GM21786 (cell line): ENCODE results near the gene SLC6A11.

Experiments used
- ATAC-seq: cut with Tn5 transposase; IDR thresholded peaks from one replicate; pipeline ENCODE4 v1.9.1; 2021; ENCODE audit not compliant: unreplicated experiment

The SLC6A11 gene

DNA sequence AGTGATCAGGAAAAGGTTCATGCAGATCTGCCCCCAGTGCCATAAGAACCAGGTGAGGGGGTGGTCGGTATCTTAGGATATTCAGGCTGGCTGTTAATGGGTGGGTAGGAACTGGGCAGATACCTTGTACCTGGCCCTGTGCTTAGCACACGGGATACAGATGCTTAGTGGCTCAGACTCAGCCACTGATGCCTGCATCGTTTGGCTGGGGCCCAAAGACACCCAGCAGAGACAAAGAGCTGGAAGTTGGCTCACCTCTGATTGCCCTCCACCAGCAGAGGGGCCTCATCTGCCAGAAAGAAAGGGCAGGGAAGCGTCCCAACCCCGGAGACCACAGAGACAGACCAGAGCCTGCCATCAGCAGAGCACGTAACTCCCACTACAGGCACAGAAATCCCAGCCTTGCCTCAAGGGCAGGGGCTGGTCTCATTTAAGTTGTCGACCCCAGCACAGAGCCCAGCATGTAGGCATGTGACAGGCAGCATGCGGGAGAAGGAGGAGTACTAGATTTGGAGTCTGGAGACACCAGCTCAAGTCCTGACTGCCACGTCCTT lies 112.5 kb downstream of the SLC6A11 start:
- no peak for ATAC-seq

DNA sequence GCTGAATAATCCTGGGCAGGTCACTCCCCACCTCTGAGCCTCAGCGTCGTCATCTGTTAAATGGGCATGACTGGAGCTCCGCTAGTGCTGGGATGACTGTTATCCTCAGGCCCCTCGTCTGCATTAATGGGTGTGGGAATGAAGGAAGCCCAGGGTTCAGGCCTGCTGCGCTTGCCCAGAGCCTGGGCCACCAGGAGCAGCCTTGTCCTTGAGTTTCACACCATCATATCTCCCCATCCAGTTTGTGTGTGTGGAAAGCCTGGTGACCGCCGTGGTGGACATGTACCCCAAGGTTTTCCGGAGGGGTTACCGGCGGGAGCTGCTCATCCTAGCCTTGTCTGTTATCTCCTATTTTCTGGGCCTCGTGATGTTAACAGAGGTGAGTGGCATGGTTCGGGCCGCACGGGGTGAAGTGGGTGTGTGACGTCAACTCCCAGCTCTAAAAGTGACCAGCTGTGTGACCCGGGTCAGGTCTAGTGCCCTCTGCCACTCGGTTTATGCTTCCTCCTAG lies 113.0 kb downstream of the SLC6A11 start:
- no peak for ATAC-seq

DNA sequence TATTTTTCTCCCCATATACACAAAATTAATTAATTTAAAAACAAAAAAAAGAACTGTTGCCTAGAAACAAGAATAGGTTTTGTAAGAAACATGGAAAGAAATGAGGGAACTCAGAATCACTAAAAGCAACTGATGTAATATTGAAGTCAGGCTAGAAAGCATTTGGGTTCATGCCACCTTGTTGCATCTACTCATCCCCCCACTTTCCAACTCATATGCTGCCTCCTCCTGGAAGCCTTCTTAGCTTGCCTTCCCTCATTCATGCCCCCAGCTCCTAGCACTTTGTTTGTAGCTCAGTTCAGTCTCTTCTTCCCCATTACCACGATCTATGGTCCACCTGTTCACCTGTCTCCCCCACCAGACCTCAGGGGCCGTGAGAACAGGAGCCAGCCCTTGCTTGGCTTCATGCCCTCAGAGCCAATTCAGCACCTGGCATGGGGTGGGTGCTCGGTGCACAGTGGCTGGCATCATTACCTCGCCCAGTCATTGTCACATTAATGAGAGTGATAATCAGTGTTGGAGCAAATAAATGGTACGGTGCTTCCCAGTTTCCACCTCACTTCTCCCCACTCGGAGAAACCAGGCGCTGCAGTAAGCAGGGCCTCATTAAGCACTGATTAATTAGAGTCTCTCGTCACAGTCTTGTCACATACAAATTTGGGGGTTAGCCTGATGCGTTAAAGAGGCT lies 114.1 kb downstream of the SLC6A11 start:
- no peak for ATAC-seq

DNA sequence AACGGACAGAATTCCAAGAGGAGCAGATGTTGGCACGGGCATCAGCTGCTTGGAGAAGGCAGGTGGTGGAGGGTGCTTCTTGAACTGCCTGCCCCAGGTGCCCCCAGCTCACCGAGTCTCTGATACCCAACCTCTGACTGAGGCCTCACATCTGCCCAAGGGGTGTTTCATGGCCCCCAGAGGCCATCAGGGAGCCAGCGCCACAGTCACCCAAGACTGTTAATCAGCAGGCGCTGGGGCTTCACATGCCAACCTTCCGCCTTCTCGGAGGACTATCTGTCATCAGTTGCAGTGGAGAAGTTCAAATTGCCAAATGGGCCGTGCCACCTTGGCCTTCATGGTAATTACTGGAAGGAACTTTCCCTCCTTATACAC lies 114.6 kb downstream of the SLC6A11 start:
- no peak for ATAC-seq

DNA sequence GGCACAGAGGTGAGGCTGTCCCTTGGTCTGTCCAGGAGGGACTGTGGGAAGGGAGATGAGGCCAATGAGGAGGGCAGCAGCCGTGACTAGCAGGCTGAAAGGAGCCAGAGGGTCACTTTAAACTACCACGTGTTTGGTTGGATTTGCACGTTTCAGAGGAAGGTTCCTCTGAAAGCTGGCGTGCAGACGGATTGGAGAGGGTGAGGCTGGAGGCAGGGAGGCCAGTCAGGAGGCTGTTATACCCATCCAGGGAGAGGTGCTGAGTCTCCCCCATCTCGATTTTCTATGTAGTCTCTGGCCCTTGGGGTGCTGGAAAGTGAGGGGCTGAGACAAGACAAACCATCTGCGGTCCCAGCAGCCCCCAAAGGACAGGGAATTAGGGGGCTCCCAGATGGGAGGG lies 116.6 kb downstream of the SLC6A11 start:
- no peak for ATAC-seq

DNA sequence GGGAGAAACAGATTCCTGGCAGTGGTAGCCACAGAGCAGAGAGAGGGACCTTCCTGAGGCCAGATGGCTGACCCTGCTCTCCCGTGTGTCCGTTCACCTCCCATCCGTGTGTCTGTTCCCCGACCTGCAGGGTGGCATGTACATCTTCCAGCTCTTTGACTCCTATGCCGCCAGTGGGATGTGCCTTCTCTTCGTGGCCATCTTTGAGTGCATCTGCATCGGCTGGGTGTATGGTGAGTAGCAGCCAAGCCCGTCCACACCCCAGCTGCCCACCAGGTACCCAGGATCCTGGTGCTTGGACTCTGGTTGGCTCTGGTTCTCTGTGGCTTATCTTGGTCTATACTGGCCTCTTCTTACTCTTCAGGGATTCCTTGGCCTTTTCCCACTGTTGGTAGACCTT lies 117.0 kb downstream of the SLC6A11 start:
- no peak for ATAC-seq

DNA sequence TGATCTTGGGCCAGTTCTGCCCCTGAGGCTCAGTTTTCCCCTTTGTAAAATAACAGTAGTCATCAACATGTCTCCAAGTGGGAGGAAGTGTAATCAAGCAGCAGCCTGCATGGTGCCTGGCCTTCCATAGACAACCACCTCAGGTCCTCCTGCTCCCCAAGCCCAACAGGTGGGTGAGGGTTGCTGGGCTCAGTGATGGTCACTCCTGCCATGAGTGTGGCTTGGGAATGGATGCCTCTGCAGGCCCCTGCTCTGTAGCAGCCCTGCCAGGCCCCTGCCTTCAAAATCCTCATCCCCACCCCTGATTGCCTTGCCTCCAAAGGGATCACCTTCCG lies 117.4 kb downstream of the SLC6A11 start:
- ATAC-seq, result no peak

DNA sequence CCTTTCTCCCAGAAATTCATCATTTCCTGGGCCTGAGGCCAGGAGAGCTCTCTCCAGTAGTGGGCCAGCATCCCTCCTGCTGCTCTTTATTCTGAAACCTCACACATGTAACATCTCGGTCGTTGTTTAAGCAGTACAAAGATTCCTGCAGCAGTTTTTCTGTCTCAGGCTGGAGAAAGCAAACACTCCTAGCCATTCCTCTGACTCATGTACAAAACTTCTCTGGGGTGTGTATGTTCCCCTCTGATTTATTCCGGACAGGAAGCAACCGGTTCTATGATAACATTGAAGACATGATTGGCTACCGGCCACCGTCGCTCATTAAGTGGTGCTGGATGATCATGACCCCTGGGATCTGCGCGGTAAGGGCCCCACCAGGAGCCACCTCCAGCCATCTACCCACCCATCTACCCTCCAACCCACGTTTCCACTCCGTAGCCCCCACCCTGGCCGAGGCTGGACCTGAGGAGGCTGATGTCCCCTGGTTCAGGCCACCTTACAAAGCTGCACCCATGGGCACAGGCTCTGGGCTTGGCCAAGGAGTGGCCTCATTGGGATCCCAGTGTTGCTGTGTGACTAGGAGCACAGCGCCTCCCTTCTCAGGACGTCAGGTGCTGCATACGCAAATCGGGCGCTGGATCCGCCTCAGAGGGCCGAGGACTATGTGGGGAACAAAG lies 117.9 kb downstream of the SLC6A11 start:
- no peak for ATAC-seq

DNA sequence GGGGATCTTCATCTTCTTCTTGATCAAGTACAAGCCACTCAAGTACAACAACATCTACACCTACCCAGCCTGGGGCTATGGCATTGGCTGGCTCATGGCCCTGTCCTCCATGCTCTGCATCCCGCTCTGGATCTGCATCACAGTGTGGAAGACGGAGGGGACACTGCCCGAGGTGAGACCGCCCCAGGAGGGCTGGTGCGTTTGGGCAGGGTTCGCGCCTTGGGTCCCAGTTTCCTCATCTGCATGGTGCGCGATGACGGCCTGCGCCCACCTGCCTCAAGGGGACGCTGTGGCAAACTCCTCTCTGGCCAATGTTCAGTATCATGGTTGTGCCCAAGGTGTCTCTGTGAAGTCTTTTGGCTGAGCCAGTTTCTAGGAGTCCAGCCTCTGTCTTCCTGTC lies 119.0 kb downstream of the SLC6A11 start:
- ATAC-seq, result no peak

DNA sequence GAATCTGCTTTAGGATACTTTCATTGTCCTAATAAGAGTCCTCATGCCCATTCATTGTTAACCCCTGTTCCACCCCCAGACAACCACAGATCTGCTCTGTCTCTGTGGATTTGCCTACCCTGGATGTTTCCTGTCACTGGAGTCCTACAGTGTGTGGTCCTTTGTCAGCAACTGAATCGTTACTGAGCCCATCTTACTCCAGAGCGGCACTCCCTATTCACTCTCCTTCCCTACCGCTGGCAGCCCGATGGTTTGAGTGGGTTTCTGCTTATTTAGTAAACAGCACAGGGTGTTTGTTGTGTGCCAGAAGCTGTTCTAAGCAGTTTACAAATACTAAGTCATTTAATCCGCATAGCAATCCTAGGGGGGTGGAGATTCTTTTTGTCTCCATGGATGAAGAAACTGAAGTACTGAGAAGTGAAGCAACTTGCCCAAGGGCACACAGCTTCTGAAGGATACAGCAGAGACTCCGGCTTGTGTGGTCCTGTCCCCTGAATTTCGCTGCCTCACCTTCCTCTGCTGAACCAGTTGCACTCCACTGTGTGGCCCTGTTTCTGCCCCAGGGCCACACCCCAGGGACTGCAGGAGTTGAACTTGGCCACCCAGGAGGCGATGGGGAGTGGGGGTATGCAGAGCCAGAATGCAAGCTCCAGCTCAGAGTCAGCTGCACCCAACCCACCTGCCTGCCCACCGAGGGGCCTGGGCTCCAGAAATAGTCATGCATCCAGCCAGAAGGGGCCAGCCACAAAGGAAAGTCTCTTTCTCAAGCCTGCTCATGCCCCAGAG lies 120.0 kb downstream of the SLC6A11 start:
- no peak for ATAC-seq

DNA sequence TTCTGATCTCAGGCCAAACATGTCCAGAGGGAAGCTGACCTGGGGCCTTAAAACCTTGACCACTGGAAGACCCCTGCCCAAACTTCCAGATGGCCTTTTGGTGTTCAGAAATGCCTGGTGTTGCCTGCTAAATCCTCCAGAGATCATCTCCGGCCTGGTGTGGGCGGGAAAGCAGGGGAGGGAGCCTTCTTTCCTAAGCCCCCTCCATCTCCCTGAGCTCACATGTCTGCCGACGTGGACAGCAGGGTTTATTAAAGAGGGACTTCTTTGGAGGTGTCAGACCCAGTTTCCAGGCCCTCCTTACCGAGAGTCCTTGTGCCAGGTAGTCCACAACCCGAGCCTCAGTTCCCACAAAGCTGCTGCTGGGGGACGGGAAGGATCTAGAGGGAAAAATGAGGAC lies 120.7 kb downstream of the SLC6A11 start:
- ATAC-seq, result no peak

DNA sequence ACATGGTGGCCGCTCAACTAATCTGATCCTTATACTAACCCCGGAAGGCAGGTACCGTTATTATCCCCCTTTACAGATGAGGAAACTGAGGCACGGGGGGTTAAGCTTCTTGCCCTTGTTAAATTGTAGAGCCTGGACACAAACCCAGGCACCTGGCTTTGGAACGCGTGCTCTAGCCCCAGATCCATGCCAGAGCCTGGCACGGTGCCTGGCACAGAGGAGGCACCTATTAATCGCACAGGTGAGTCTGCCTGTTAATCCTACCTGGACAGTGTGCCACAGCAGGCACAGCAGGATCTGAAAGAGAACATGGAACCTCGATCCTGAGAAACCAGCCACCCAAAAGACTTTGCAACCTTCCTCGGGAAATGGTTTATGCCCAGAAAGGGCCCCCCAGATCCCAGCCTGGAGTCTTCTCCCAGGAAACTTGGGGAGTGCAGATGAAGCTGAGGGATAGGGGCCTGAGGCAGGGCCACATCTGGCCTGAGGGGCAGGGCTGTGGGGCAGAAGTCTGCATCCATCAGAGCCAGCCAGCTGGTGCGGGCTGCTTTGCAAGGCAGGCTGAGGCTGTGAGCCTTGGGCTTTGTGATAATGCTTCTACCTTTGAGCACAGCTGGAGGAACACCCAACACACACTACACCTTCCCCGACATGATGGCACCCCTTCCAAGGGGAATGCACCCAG lies 121.3 kb downstream of the SLC6A11 start:
- ATAC-seq, result no peak

DNA sequence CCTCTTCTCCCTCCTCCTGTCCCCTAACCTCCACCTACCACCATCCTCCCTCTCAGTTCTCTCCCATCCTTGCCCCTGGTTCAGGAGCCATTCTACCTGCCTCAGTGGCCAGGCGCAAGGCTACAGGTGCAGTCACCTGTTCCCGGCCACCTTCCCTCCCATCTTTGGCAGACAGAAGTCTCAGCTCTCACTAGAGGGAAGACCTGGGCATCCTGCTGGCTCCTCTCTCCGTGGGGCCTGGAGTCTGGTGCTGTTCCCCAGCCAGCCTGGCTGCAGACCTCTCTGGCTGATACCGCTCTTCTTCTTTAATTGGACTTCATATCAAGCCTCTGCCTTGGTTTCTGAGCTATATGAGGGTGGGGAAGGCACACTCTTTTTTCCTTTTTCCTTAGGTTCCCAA lies 123.5 kb downstream of the SLC6A11 start:
- no peak for ATAC-seq

DNA sequence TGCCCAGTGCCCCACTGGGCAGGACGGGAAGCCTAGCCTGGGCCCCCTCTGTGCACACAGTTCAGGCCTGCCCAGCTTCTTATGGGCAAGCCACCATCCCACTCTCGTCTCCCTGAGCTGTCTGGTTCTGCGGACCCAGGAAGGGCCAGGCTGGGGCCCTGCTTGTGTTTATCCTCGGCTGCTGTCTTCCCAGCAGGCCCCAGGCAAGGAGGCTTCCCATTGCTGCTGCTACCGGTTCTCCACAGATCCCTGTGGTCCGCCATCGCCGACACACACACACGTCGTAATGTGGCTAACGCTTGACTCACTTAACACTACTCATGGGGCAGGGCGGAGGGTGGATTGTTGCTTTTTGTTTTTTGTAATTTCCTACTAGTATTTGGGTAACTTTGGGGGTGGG lies 124.1 kb downstream of the SLC6A11 start:
- ATAC-seq, result no peak

DNA sequence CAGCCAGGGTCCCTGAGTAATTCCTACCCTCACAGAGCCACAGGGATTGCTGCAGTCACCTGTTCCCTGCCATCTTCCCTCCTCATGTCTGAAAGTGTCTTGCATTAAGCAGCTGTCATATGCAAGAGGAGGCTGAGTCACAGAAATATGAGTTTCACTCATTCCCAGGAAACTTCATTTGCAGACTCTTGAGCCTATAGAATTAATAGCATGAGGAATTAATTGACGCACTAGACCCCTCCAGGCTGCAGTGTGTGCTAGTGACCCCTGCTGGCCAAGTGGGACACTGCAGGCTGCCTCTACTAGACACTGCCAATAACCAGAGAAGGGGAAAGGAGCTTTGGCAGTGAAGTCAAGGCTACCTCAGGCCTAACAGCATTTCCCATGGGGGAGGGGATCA lies 125.9 kb downstream of the SLC6A11 start:
- no peak for ATAC-seq

DNA sequence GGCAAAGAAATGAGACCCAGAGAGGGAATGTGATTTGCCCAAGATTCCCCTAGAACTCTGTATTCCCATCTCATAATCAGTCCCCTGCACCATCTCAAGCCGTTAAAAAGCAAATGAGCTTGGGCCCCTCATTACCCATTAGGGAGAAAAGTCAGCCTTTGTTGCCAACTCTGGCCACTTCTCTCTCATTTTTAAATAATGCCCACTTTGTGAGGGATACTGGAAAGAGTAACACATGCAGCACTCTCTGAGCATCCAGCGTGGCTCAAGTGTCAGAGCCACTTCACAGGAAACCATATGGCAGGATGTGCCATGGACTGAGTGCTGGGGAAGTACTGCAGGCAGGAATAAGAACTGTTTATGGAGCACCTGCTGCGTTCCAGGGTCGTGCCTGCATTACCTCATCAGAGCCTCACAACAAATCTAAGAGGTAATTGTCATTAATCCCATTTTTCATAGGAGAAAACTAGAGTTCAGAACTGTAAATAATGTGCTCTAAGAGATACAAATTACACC lies 126.7 kb downstream of the SLC6A11 start:
- ATAC-seq, result no peak

DNA sequence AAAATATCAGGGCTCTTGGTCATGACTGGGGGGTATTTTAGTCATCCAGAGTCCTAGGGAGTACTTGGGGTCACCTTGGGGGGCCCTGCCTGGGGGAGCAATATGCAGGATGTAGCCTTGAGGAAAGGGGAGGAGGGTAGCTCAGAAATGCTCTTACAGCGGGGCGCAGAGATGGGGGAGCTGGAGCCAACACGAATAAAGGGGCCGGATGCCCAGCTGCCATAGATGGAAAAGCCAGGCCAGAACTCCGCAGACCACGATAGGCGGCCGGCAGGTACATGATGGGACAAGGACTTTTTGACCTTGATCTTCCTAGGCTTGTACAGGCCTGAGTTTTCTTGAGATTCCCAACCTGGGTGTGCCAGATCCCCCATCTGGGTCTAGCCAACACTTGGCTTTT lies 128.8 kb downstream of the SLC6A11 start:
- no peak for ATAC-seq

DNA sequence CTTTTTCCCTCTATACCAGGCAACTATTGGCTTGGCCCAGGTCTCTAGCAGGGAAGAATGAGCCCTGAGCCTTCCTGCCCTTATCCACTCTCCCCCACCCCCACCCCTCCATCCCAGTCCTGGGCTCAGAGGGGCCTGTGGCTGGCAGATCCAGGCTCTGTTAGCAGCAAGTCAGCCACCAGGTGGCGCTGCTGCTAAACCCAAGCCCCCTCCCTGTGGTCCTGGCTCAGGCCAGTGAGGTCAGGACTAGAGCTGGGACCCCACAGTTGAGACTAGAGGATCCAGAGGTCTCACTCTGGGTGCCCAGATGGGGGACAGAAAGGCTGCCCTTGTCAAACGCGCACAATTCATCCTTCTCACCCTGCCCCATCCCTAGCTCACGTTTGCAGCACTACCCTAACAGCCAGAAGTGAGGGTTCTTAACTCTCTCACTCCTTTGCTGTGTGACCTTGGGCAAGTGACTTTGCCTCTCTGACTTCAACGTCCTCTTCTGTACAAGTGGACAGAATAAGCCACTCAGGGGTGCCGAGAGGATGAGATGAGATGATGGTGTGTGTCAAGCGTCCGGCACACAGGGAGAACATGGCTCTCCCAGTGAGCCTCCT lies 129.8 kb downstream of the SLC6A11 start:
- ATAC-seq, result no peak

DNA sequence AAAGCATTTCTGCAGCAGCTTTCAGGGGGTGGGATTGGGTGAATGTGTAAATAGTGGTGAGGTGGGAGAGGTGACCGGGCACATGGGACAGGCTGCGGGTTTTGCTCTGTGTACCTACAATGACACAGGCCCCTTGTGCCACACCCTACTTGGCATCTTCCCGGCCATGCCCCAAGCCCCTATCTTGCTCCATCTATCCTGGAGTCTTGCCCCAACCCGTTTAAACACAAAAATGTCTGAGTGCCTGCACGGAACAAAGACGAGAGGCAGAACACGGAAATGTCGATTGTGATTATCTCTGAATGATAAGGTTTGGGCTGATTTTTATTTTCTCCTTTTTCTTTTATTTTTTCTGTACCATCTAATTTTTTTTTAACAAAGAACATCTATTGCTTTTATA lies 130.5 kb downstream of the SLC6A11 start:
- ATAC-seq, result no peak

DNA sequence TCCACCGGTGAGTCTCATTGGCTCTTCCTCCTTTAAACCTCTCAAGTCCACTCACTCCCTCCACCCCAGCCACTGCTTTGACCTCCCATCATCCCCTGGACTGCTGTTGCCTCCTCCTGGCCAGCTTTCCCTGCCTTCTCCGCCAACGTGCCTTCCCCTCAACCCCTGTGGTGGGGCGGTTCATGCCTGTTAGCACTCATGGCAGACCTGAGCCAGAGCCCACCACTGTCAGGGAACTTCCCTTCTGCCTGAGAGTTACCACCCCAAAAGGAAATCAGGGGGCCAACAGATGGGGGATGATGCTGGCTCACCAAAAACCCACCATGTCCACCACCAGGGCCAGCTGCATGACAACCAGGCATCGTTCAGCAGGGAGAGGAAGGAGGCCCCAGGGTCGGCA lies 132.3 kb downstream of the SLC6A11 start:
- no peak for ATAC-seq

DNA sequence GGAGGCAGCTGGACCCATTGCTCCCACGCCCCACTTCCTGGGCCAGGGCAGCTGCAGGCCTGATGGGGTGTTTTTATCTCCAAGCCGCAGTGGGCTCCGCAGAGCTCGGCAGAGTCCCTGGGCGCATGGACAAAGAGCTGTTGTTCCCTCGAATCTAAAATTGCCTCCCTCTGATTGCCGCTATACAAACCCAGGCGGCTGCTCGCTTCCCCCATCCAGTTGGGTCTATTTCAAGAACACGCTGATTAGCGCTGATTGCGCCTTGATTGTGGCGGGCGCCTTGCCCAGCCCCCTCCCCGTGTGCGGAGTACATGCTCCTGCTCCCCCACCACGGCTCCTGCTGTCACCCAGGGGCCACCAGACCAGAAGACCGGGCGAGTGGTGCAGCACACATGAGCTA lies 133.2 kb downstream of the SLC6A11 start:
- no peak for ATAC-seq
